Left hindlimb (tissue), 1 donor: ENCODE results near the gene RANBP3.
"Not testable (repeated sequence)": the region's sequence is repeated elsewhere in the genome, so short reads cannot be mapped to it uniquely, and the experiment has no call there.

ENCODE experiments used
- DNase-seq: peaks from one replicate; pipeline ENCODE4 v3.0.0-alpha.2; 2018

Gene RANBP3

GRCh38 chr19:5963259-5963658, 14.7 kb downstream of the RANBP3 start:
- DNase-seq = not testable (repeated sequence)

DNA sequence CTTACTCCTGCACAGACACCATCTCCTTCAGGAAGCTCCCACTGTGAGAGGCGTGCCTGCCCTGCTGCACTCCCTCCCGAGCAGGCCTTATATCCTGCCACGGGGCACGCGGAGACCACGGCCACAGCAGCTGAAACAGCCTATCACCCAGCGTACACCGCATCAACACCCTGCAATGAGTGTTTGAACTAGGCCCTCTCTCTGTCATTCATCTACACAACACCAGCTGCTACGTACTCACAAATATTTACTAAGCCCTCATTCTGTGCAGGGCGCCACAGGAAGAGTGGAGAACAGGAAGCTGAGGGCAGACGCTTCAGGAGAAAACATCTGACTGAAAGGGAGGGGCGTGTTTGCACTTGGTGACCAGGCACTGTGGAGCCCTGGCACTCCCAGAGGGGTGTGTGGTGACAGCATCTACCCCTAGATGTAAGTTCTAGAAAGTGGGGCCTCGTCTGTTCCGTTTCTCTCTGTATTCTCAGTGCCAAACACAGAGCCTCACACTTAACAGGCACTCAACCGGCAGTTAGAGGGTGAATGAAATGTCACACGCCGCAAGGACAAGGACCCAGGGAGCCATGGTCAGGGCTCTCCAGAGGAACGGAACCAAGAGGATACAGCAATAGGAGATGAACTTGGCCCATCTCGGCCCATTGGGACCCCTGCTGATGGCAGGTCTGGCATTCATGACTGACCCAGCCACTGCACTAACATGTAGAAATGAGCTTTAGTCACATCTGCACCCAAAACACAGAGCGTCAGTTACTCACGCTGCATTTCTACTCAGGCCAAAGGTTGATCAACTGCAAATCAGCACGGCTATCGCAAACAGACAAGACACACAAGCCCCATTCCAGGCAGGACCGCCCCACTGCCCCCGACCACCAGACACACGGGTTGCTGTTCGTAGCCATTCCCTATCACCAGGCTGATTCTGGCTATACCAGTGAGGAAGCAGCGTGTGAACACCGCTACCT, 15.7 kb downstream of the RANBP3 start:
- no peak for DNase-seq

GRCh38 chr19:5961641-5961968, 16.3 kb downstream of the RANBP3 start:
- not testable (repeated sequence) for DNase-seq

DNA sequence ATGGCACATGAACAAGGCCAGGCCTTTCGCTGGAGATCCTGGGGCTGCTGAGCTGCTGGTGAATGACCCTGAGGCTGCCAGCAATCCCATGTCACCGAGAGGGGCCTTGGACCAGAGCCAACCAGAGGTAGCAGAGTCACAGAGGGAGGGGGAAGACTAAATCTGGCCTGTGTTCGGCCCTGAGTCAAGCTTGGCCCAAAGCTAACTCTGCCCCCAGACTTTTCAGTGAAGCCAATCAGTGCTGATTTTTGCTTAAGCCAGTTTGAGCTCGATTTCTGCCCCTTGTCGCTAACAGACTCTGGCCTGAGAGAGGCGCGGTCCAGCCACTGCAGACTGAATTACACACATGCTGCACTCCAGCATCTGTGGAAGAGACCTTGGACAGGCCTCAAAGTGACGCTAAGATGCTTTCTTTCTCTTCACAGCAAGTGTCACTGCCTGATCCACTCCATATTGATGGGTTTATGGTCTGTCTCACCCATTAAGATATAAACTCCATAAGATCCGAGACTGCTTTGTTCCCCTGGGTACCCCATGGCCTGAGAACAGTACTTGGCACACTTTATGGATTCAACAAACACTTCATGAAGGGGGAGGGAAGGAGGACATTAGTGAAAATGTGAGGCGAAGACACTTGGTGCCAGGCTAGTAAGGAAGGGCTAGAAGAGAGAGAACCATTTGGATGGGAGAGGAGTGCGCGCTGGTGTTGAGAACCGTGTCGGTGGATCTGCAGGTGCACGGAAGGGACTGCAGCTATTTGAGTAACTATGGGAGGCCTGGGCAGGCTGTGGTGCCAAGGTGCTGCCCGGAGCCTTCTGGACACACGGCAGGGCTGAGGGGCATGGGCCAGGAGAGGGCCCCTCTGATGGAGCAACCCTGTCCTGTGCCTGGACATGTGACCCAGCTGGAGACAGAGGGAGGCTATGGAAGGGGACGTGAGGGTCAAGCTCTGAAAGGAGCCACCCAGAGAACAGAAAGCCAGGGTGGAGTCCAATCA, 17.6 kb downstream of the RANBP3 start:
- DNase-seq = no peak

DNA sequence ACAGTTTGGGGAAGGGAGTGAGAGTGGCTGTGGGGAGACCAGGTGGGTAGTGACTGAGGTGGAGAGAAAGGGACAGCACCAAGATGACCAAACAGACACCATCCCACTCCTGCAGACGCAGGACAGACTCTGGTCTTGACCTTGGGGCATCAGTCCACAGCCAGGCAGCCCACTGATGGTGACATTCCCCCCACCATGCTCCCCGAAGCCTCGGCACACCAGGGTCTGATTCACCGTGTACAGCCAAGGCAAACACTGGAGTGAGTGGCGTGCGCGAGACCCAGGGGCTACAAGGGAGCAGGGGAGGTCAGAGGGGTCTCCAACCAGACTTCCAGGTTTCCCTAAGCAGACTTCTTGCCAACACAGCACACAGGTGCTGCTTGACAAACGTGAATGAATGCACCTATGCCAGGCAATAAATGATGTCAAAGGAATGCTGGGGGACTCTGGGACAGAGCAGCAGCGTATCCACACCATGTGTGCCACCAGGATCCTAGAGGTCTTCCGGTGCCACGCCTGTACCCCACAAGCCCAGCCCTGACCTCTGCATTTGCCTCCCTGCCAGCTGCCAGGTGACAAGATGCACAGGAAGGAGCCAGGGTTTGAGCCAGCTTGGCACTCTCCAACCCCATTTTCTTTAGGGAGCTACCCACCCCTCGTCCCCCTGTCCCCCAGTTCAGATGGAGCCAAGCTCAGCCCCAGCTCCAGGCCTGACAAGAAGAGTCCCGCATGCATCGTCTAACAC, 18.5 kb downstream of the RANBP3 start:
- no peak for DNase-seq

- no peak for DNase-seq
Observed at GRCh38 chr19:5958851-5959122, 19.2 kb downstream of the RANBP3 start.

GRCh38 chr19:5958074-5958850, 19.7 kb downstream of the RANBP3 start:
- no peak for DNase-seq

- DNase-seq = no peak
Observed at GRCh38 chr19:5957170-5957569, 20.8 kb downstream of the RANBP3 start.

GRCh38 chr19:5956728-5957127, 21.2 kb downstream of the RANBP3 start:
- DNase-seq = no peak

DNA sequence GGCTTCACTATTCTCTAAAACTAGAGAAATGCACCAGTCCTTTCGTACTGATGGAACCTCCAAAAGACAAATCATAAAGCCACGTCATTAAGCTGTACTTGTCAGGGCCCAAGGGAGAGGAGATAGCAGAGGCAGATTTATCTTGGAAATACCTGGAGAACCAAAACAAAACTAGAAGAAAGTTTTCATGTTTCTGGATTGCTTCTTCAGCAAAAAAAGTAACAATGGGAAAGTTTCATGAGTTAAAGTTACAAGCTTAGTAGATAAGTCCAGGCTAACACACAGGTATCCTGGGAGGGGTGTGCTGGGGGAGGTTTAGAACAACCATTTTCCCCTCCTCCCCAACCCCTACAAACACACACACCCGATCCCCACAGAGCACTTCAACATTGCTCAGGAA, 21.6 kb downstream of the RANBP3 start:
- no peak for DNase-seq

DNA sequence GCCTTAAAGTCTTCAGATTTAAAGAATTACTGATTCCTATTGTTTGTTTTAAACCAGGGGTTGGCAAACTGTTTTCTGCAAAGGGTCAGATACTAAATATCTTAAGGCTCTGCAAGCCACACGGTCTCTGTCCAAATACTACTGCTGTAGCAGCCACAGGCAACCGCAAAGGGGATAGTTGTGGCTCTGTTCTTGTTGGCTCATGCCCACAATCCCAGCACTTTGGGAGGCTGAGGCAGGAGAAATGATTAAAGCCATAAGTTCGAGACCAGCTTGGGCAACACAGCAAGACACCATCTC, 22.4 kb downstream of the RANBP3 start:
- no peak for DNase-seq

DNA sequence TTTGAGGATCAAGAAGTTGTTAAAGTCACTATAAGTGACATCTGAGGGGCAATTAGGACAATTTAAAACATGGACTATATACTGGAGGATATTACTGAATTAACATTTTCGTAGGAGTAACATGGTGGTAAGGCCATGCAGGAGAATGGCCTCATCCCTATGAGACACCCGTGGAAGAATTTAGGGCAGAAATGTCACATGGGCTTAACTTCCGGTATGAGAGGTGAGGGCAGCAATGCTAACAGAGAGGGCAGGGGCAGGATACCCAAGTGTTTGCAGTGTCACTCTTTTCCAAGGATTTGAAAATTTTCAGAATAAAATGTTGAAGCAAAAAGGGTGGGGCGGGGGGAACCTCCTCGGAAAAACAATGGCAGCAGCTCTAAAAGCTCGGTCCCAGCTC, 23.6 kb downstream of the RANBP3 start:
- no peak for DNase-seq

DNA sequence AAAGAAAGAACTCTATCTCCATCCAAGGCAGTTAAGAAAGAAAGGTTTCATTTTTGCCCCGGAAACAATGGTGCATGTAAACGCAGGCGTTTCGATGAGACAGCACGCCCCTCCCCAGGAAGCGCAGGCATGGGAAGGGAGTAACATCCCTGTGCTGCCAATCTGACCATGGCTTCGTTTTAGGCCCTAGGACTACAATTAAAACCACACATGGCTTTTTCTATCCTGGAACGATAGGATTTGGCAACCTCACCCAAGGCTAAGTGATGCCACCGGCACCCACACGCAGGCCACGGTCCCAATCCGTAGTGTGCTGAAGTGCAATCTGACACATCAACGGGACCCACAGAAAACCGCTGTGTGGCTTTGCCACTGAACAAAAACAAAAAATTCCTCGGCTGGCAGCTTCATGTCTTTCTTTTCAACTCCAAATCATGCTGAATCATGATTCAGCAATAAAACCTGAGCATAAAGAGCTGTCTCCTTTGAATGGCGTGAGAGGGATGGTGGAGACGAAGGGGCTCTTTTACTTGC, 24.2 kb downstream of the RANBP3 start:
- DNase-seq = no peak

DNA sequence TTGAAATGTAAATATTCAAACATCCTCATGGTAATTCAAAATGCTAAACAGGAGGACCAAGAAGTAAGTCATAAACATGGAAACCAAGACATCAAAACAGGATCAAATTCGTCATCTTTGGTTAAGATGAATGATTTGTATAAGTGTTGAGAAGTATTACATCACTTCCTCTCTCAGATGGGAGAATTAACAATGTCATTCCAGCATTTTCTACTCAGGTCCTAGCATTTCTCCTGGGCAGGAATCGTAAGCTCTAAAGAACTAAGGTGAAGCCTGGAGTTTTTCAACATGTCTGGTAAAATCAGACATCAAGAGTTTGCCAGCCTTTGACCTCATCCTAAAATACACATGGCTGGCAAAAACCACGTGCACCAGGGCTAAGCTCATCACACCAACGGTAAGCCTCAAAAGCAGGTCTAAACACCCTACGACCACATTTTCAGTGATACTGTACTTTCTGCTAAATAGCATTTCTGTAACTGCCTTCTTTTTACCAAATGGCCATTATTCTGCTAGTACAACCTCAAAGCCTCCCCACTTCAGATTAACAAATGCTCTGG, 24.8 kb downstream of the RANBP3 start:
- DNase-seq = no peak

DNA sequence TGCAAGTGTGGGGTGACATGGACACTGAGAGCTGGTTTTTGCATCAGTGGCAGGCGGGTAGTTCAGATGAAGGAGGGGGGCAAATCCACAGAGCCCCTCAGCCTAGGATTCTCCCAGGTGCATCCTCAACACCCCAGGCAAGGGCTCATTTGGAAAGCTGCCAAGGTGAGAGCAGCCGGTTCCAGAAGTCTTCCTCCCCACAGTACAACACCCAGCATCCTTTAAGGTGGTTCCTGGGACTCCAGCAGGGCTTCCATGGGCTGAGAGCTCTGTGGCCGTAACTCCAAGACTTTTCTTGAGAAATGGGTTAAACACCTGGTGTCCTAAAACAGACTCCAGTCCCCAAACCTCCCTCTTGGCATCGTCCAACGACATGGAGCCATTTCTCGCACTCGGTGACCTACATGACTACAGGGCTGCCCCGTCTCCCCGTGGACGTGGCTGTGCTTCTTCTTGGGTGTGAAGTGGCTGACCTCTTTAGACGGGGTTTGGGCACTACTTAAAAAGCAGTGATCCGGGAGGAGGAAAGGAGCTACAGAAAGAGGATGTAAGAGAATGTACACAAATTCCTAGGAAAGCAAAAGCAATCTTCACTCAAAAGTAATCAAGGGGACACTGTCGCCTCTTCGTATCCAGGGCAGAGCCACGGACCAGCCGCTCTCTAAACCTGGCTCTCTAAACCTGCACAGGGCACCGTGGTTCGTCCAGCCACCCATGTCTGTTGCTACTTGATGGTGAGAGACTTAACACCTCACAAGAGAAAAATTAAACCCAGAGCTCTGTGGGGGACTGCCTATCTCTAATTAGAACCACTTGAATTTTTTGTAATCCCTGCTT, 25.5 kb downstream of the RANBP3 start:
- DNase-seq = no peak

GRCh38 chr19:5951338-5951861, 26.5 kb downstream of the RANBP3 start:
- DNase-seq = no peak

- no peak for DNase-seq
Observed at GRCh38 chr19:5950741-5951140, 27.2 kb downstream of the RANBP3 start.

- DNase-seq = no peak
Observed at GRCh38 chr19:5949792-5950305, 28.1 kb downstream of the RANBP3 start.

- DNase-seq = no peak
Observed at GRCh38 chr19:5948752-5949564, 29.0 kb downstream of the RANBP3 start.

DNA sequence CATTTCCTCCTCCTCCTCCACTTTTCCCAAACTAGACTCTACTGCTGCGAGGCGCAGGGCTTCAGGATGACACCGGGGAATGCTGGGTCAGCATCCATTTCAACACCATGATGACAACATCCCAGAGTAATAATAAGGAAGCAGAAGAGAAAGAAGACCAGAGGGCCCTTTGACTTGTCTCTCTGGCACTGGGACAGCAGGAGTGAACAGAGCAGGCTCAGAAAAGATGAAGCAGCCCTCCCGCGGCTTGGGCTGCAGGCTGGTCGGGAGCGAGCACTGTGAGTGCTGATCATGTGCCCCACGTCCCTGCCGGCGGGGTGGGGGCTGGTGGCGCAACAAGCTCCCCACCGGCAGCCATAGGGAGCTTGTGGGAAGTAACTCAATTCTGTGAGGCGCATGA, 30.5 kb downstream of the RANBP3 start:
- DNase-seq = no peak
